ENCODE results near the gene RELT.

The RELT gene

GRCh38 chr11:73376803-73377629 is 817 bp downstream of the RELT start:
- peak; percentile 77 to 84 for DNase-seq

- no peak for DNase-seq
Measured at GRCh38 chr11:73379189-73379880, 3.1 kb downstream of the RELT start.

DNA sequence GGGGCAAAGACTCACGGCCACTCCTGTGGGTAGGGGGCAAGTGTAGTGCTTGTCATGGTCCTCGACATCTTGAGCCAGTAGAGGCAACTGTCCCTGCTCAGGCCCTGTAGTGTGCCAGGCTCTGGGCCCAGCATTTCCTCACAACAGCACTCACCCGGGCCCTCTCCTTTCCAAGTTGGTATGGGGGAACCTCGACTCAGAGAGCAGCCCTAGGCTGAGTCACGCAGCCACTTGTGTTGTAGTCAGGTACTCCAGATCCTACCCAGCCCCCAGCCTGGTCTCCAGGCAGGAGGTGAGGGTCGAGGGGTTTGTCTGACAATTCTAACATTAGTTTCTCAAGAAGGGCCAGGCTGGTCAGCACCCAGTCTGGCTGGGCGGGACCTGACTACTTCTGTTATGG is 4.1 kb downstream of the RELT start:
- no peak for DNase-seq

DNA sequence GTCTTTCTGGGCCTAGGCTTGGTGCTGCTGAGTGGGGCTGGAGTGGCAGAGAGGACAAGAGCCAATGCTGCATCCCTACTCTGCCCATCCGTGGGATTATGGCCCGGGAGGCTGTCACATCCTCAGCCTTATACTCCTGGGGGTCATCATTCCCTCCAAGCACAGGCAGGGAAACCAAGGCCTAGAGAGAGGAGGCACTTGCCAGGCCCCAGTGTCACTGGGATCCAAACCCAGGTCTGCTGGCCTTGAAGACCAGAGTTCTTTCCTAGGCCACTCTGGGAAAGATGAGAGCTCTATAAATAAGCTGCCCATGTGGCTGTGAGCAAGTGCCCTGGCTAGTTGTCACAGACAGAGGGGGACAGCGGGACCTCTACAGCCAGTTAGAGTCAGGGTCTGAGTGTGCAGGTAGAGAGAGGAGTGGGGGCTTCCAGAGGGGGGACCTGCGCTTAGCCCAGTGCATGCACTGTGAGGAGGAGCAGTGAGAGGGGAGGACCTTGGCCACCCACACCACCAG is 4.8 kb downstream of the RELT start:
- no peak for DNase-seq

GRCh38 chr11:73381589-73381988 is 5.4 kb downstream of the RELT start:
- DNase-seq: no peak

GRCh38 chr11:73382183-73382582 is 6.0 kb downstream of the RELT start:
- DNase-seq: no peak

DNA sequence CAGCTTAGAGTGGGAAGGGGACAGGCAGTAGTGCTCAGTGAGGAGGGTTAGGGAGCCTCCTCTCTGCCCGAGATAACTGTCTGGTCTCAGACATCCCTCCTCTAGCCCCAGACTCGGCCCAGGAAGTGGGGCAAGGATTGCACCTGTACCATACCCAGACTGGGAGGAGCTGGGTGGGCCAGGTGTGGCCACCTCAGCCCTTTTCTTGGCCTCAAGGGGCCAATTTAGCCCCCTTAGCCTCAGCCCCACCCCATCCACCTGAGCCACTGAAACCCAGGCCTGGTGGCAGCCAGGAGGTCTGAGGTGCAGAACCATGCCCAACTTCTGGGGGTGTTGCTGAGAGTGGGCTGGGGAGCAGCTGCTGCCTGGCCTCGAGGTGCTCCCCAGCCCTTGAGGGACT is 6.5 kb downstream of the RELT start:
- no peak for DNase-seq

DNA sequence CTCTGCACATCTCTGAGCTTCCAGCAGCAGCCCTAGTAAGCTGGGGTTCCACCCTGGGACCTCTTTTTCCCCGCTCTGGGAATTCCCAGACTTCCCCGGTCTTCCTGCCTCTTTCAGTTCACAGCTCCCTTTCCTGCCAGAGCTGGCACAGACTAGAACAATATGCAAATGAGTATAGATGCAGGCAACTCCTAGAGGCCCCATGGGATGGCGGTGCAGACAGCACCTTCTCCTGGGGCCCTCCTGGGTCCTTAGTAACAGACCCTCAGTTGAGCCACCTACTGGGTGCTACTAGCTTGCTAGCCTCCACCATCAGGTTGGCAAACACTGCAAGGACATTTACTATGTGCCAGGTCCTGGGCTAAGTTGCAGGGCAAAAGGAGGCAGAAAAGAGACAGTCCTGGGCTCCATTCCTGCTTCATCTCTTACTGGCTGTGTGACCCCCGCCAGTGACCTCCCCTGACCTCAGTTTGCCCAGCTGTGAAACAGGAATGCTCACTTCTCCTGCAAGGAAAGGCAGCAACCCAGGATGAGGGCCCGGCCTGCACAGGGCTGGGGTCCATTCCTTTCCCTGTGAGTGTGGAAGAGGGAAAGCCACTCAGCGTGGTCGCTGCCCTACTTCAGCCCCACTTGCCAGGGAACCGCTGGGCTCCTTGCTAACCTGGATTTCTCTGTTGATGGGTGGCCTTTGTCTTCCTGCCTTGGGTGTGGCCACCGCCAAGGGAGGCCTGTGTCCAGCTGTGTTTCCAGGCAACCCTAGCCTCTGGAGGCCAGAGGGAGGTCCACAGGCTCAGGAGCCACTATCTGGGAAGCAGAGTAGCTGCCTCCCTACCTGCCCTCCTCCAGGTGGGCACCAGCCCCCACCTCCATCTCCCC is 7.3 kb downstream of the RELT start:
- no peak for DNase-seq

- DNase-seq: no peak
Measured at GRCh38 chr11:73384125-73384441, 7.9 kb downstream of the RELT start.

GRCh38 chr11:73384531-73384871 is 8.3 kb downstream of the RELT start:
- no peak for DNase-seq

- peak; percentile 46 to 84 for DNase-seq
Measured at GRCh38 chr11:73384872-73385689, 8.9 kb downstream of the RELT start.

GRCh38 chr11:73386016-73386415 is 9.8 kb downstream of the RELT start:
- peak in 1 of 2 donors; percentile 66 for DNase-seq

DNA sequence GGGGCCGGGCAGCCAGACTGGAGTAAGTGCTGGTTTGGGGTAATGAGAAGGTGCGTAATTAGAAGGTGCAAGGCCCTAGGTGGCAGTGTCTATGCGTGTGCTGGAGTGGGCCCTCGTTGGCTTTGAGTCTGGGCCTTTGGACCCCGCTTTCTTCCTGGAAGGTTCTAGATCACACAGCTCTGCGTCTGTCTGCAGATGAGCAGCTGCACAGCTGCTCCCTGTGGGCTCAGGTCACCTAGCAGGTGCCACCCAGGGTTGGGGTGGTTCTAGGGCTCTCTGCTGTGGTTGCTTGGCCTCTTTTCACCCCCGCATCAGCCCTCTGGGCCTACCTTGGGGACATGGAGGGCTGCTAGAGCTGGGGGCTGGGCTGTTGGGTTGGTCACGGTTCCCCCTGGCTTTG is 10.3 kb downstream of the RELT start:
- DNase-seq: no peak

DNA sequence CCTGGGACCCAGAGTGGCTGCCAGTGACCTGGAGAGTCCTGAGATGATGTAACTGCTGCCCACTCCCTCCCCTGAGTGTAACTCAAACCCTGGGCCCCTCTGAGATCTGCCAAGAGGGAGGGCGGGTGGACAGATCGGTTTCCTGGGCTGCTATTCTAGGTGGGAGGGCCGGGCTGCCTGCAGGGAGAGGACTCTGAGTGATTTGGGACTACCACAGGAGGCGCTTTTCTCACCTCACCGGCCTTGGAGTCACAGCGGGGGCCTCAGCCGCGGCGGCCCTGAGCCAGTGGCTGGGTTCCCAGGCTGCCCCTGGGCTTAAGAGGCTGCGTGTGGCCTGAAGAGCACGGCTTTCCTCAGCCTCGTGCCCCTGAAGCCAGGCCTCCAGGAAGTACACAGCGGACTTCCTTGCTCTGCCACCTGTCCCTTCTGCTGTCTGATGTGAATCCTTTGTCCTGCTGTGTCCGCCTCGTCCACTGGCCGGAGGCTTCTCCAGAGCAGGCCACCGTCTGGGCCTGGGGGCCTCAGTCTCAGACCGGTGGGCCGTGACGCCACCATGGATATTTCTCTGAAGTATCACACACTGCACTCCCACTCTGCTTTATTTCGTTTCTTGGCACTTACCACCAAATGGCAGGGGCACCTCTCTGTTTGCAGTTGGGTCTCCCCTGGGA is 11.5 kb downstream of the RELT start:
- no peak for DNase-seq

GRCh38 chr11:73388265-73389133 is 12.3 kb downstream of the RELT start:
- peak in 1 of 2 donors; percentile 45 for DNase-seq

DNA sequence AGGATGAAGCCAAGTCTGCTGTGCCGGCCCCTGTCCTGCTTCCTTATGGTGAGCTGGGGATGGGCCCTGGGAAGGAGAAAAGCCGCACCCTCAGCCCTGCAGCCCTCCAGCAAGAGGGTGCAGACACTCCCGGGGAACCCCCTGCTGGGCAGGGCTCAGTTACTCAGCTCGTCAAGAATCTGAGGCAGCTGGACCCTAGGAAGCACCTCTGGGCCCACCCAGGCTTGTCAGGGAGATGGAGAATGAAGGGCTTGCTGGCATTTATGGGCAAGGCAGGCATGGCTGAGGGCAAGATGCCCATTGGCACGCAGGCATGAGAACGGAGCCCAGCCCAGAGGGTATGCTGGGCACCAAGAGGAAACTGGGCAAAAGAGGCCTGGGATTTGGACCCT is 12.9 kb downstream of the RELT start:
- no peak for DNase-seq

DNA sequence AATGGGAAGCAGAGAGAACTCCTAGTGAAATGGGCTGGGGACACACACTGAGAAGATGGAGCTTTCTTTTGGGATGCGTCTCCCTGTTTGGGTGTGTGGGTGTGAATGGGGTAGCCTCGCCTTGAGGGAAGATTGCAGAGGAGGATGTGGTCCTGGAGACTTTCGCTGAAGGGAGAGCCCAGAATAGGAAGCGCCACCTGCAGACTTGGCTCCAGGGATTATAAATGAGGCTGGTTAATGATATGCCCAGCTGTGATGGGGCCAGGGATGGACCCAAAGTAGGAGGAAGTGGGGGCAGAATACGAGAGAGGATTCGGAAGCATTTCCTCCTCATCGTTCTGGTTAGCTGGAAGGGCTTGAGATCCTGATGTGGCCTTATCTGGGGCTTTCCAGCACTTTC is 13.7 kb downstream of the RELT start:
- no peak for DNase-seq

- DNase-seq: no peak
Measured at GRCh38 chr11:73390601-73391565, 14.7 kb downstream of the RELT start.

GRCh38 chr11:73391665-73392064 is 15.5 kb downstream of the RELT start:
- DNase-seq: no peak
